Activated naive CD4-positive, alpha-beta T cell treated with anti-CD3 and anti-CD28 coated beads, Interleukin-2, amount 50 U/mL, for 72 hours (primary cell): ENCODE measurements around the gene ARHGAP31. TPM values are rescaled to one million over a fixed set of nuclear protein-coding genes. Genes with fewer than 3 reads are reported as not detected.
A peak's percentile ranks its signal among the peaks of the same experiment; 100 is the strongest.
"Not testable (repeated sequence)": the region's sequence is repeated elsewhere in the genome, so short reads cannot be mapped to it uniquely, and the experiment has no call there.

Experiments used
- ATAC-seq, 2 donors: fragments of 150-1000 bp; cut with Tn5 transposase; 2 replicates each; pipeline ENCODE4 v1.10.0; 2021; ENCODE audit warnings: mild to moderate bottlenecking in 2 of 2, moderate library complexity in 2 of 2
- DNase-seq, 2 donors: peaks; one replicate each; pipeline ENCODE4 v3.0.0; 2021 to 2022; ENCODE audit warnings: low spot score in 2 of 2
- H3K27ac Mint-ChIP-seq, 2 donors: one replicate each; pipeline ENCODE4 v1.8.0; 2022; ENCODE audit warnings: mild to moderate bottlenecking in 2 of 2, mixed read lengths in 2 of 2
- H3K36me3 Mint-ChIP-seq, 2 donors: one replicate each; pipeline ENCODE4 v1.8.0; 2022; ENCODE audit warnings: mixed read lengths in 2 of 2
- H3K9me3 Mint-ChIP-seq, 2 donors: one replicate each; pipeline ENCODE4 v1.8.0; 2022; ENCODE audit warnings: mixed read lengths in 2 of 2
- total RNA-seq, 2 donors: library from RNA; stranded (reverse); gene quantifications; one replicate each; pipeline ENCODE4 v1.2.3, GENCODE V29; 2022

Gene ARHGAP31
- total RNA-seq, 2 donors from 2014 or later: 2.1 to 11.0 TPM

DNA sequence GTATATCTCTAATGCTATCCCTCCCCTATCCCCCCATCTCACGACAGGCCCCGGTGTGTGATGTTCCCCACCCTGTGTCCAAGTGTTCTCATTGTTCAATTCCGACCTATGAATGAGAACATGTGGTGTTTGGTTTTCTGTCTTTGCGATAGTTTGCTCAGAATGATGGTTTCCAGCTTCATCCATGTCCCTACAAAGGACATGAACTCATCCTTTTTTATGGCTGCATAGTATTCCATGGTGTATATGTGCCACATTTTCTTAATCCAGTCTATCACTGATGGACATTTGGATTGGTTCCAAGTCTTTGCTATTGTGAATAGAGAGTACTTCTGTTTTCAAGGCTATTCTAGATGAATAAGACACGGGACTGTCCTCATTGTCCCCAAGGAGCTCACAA lies 61.4 kb downstream of the ARHGAP31 start:
- not testable (repeated sequence) for H3K36me3 Mint-ChIP-seq, H3K27ac Mint-ChIP-seq, ATAC-seq, DNase-seq, H3K9me3 Mint-ChIP-seq

GRCh38 chr3:119356646-119357045 lies 62.5 kb downstream of the ARHGAP31 start:
- Mint-ChIP-seq H3K9me3 (no peaks in the 10 kb centered on the region), H3K36me3 (no peaks in the 10 kb centered on the region), H3K27ac (no peak overlapping the region)
- DNase-seq (no peak), ATAC-seq (no peak)

GRCh38 chr3:119357190-119357589 lies 63.0 kb downstream of the ARHGAP31 start:
- no peak for DNase-seq
- ATAC-seq: no peak
- H3K27ac Mint-ChIP-seq: no peak overlapping the region
- no peaks in the 10 kb centered on the region for H3K36me3 Mint-ChIP-seq
- H3K9me3 Mint-ChIP-seq: no peaks in the 10 kb centered on the region

DNA sequence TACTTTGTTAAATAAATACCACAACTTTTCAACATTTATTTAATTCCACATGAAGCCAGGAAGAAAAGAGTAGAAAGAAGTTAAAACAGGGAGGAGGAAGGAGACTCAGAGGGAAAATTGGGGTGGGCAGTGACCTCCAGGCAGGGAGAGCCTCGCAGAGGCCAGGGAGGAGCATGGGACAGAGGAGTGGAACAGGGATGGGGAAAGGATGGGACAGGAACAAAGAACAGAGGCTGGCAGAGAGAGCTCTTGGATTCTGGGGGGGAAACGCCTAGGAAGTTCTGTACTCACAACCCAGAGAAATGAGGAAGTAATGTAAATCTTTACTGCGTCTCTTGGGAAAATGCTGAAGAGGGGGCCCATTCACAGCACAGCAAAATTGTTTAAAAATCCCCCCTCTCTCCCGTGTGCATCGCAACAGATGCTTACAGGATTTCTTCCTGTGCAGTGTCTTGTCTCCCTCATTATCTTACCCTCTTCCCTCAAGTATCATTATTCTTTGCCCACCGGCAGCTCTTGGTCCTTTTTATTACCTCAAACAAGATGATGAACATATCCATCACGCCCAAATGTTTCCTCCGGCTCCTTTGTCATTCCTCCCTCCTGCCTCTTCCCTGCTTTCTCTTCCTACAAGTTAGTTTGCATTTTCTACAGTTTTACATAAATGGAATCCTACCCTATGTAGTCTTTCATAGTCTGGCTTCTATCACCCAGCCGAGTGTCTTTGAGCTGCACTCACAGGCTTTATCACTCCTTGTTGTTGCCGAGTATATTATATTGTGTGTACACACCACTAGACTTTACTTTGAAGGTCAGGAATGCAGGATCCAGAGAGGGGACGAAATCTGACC lies 65.5 kb downstream of the ARHGAP31 start:
- ATAC-seq: no peak
- no peak overlapping the region for H3K27ac Mint-ChIP-seq
- no peaks in the 10 kb centered on the region for H3K9me3 Mint-ChIP-seq
- no peak for DNase-seq
- no peaks in the 10 kb centered on the region for H3K36me3 Mint-ChIP-seq

- Mint-ChIP-seq H3K27ac (no peak overlapping the region), H3K36me3 (no peaks in the 10 kb centered on the region), H3K9me3 (no peaks in the 10 kb centered on the region)
- ATAC-seq (no peak), DNase-seq (no peak)
Measured at GRCh38 chr3:119360736-119361462, 66.7 kb downstream of the ARHGAP31 start.

- H3K9me3 Mint-ChIP-seq: no peaks in the 10 kb centered on the region
- H3K36me3 Mint-ChIP-seq: no peaks in the 10 kb centered on the region
- ATAC-seq (no peak), DNase-seq (no peak)
- no peak overlapping the region for H3K27ac Mint-ChIP-seq
Measured at GRCh38 chr3:119362010-119362409, 67.8 kb downstream of the ARHGAP31 start.

- no peaks in the 10 kb centered on the region for H3K9me3 Mint-ChIP-seq
- ATAC-seq: no peak
- DNase-seq: no peak
- H3K36me3 Mint-ChIP-seq: peaks cover 0 to 3% of the 10 kb centered on the region in 2 donors
- no peak overlapping the region for H3K27ac Mint-ChIP-seq
Measured at GRCh38 chr3:119362940-119363725, 69.0 kb downstream of the ARHGAP31 start.

DNA sequence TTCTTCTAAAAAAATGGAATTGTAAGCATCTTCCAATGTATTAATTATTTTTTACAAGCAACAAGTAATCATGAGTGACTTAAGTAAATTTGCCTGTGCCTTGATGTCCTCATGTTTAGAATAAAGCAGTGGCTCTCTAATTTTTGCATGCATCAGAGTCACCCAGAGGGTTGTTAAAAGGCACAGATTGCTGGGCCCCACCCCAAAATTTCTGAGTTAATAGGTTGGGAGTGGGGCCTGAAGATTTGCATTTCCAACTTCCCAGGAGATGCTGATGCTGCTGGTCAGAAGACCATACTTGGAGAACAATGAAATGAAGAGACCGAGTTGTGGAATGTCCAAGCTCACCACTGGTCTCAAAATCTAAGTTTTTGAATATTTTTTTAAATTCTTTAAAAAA lies 70.2 kb downstream of the ARHGAP31 start:
- ATAC-seq: no peak
- H3K36me3 Mint-ChIP-seq: peaks cover 0 to 7% of the 10 kb centered on the region in 2 donors
- H3K9me3 Mint-ChIP-seq: no peaks in the 10 kb centered on the region
- no peak overlapping the region for H3K27ac Mint-ChIP-seq
- no peak for DNase-seq

DNA sequence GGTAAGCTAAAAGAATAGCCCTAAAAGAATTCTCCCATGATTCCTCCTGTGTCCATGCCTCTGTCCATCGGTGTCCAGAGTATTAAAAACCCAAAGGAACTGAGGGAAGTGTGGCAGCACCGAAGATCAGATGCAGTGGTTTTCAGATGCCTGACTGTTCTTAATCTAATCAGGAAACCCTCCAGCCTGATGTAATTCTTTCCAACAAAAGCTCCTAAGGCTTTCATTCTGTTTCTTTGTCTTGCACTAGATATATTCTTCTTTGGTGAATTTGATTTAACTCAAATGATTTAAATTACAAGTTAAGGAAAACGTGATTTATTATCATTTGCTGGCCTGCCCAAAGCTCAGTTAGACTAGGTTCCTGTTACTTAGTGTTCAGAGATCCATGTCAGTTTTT lies 71.2 kb downstream of the ARHGAP31 start:
- H3K27ac Mint-ChIP-seq: no peak overlapping the region
- no peaks in the 10 kb centered on the region for H3K9me3 Mint-ChIP-seq
- peaks cover 0 to 7% of the 10 kb centered on the region in 2 donors for H3K36me3 Mint-ChIP-seq
- DNase-seq (no peak), ATAC-seq (no peak)

DNA sequence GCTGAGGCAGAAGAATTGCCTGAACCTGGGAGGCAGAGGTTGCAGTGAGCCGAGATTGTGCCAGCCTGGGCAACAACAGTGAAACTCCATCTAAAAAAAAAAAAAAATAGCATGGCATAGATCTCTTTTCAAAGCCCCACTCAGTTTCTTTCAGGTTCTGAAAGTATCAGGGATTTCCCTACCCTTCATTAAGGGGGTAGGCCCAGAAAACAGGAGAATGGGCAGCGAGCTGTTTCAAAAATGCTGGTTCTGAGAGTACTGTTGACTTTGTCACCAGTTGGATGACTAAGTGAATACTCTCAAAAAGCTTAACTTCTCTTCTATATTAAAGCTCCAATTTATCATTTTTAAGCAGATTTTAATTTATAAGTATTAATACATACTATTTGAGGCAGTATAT lies 72.8 kb downstream of the ARHGAP31 start:
- H3K36me3 Mint-ChIP-seq: peaks cover 0 to 7% of the 10 kb centered on the region in 2 donors
- DNase-seq (no peak), ATAC-seq (no peak)
- no peak overlapping the region for H3K27ac Mint-ChIP-seq
- no peaks in the 10 kb centered on the region for H3K9me3 Mint-ChIP-seq

- DNase-seq: no peak
- Mint-ChIP-seq H3K36me3 (peaks cover 0 to 7% of the 10 kb centered on the region in 2 donors), H3K9me3 (no peaks in the 10 kb centered on the region), H3K27ac (no peak overlapping the region)
- no peak for ATAC-seq
Measured at GRCh38 chr3:119368298-119368697, 74.1 kb downstream of the ARHGAP31 start.

DNA sequence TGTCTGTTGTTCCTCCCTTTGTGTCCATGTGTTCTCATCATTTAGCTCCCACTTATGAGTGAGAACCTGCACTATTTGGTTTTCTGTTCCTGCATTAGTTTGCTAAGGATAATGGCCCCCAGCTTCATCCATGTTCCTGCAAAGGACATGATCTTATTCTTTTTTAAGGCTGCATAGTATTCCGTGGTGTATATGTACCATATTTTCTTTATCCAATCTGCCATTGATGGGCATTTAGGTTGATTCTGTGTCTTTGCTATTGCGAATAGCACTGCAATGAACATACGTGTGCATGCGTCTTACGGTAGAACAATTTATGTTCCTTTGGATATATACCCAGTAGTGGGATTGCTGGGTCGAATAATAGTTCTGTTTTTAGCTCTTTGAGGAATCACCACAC lies 77.6 kb downstream of the ARHGAP31 start:
- not testable (repeated sequence) for H3K9me3 Mint-ChIP-seq, DNase-seq, ATAC-seq, H3K36me3 Mint-ChIP-seq, H3K27ac Mint-ChIP-seq

DNA sequence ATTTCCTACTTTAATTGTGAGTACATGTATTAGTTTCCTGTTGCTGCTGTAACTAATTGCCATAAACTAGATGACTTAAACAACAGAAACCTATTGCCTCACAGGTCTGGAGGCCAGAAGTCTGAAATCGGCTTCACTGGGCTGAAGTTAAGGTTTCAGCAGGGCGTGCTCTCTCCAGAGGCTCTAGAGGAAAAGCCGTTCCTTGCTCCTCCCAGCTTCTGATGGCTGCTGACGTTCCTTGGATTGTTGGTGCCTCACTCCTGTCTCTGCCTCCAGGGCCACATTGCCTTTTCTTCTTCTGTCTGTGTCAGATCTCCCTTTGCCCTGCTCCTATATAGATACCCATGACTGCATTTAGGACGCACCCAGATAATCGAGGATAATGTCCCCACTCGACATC lies 80.9 kb downstream of the ARHGAP31 start:
- H3K36me3 Mint-ChIP-seq: no peaks in the 10 kb centered on the region
- H3K9me3 Mint-ChIP-seq: no peaks in the 10 kb centered on the region
- ATAC-seq (no peak), DNase-seq (no peak)
- peak overlapping the region in 1 of 2 donors; percentile 3 for H3K27ac Mint-ChIP-seq

DNA sequence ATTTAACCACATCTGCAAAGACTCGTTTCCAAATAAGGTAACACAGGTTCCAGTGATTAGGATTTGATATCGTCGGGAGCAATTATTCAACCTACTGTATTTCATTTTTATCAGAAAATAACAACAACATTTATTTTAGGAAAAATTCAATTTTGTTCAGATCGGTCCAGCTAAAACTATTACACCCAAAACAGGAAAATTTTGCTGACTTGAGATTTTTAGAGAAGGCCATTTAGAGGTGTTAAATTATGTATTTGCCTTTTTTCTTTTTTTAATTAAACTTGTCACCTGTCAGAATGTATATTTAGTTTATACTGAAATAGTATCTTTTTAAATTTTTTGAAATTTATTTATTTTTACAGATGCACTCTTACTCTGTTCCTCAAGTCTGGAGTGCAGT lies 81.3 kb downstream of the ARHGAP31 start:
- H3K36me3 Mint-ChIP-seq: no peaks in the 10 kb centered on the region
- DNase-seq (no peak), ATAC-seq (no peak)
- H3K27ac Mint-ChIP-seq: no peak overlapping the region
- no peaks in the 10 kb centered on the region for H3K9me3 Mint-ChIP-seq

DNA sequence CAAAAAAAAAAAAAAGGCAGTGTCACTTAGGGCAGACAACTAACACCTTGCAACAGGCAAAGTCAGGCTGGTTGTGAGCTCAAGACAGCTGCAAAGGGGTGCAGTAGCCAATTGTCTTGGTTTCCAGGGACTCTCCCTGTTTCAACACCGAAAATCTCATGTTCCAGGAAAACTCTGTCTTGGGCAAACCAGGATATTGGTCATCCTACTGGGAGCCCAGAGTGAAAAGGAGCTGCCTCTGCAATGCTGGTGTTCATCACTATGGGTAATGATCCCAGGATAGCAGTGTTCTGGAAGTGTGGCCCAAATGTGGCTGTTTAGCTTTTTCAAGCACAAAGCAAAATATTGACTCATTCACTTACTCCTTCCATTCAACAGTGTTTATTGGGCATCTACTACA lies 82.6 kb downstream of the ARHGAP31 start:
- no peak for ATAC-seq
- H3K36me3 Mint-ChIP-seq: no peaks in the 10 kb centered on the region
- no peaks in the 10 kb centered on the region for H3K9me3 Mint-ChIP-seq
- DNase-seq: no peak
- H3K27ac Mint-ChIP-seq: peak overlapping the region in 1 of 2 donors; percentile 0

- no peak overlapping the region for H3K27ac Mint-ChIP-seq
- ATAC-seq (no peak), DNase-seq (no peak)
- no peaks in the 10 kb centered on the region for H3K36me3 Mint-ChIP-seq
- no peaks in the 10 kb centered on the region for H3K9me3 Mint-ChIP-seq
Measured at GRCh38 chr3:119378259-119378803, 84.1 kb downstream of the ARHGAP31 start.

- no peak for ATAC-seq
- no peak overlapping the region for H3K27ac Mint-ChIP-seq
- no peaks in the 10 kb centered on the region for H3K36me3 Mint-ChIP-seq
- no peaks in the 10 kb centered on the region for H3K9me3 Mint-ChIP-seq
- no peak for DNase-seq
Measured at GRCh38 chr3:119380697-119381096, 86.5 kb downstream of the ARHGAP31 start.
